ENCODE data around the gene ACTG1.

Gene ACTG1

DNA sequence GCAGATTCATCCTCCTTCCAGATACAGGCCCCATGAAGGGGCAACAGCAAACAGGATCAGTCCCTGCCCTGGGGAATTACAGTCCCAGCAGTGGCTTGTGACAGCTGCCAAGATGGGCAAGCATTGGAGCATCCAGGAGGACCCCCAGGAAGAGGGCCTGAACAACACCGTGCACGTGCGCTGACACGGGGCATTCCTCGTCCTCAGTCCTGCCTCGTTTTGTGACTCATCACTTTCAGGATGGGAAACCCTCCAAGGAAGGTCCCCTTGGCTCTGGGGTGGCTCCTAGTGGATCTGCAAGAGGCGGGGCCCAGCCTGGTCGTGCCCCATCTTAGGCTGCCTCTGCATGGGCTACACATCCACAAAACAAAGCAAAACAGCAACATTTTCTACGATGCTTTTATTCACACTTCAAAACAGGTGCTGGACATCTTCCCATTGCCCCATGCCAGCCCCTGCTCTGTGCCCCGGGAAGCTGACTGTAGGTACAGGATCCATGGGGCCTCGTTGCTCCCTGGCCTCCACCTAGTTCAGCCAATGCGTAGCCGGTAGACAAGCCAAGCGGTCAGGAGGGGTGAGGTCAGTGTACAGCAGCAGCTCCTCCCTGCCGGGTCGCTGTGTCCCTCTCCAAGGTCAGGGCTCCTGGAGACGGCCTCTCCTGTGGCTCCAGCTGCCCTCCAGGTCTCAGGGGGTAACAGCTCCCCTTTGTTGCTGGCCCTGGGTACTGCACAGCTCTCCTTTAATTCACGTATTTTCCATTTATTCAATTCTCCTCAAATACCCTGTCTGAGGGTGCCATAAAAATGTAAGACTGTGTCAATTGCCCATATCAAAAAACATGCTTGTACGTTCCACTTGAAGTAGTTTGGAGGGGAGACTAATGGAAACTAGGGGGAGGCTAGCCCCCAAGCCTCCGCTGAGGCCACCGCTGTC is 32.2 kb downstream of the ACTG1 start:
- Histone ChIP-seq H3K27ac (ENCODE audit: insufficient read depth, low read length, poor library complexity, severe bottlenecking) (no peak overlapping the region), H3K36me3 (ENCODE audit: control insufficient read depth, insufficient read depth, low read length) (no peaks in the 10 kb centered on the region), H3K9me3 (ENCODE audit: control insufficient read depth, low read length) (no peaks in the 10 kb centered on the region), H3K27me3 (replicated peaks; ENCODE audit: control insufficient read depth, insufficient read depth, low read length, poor library complexity, severe bottlenecking) (peaks cover 14% of the 10 kb centered on the region), H3K4me1 (ENCODE audit: control insufficient read depth, insufficient read depth, low read length, poor library complexity, severe bottlenecking) (peaks cover 26% of the 10 kb centered on the region), H3K4me3 (ENCODE audit: insufficient read depth, low read depth, low read length, poor library complexity, severe bottlenecking) (no peak overlapping the region)
- DNase-seq, result no peak

DNA sequence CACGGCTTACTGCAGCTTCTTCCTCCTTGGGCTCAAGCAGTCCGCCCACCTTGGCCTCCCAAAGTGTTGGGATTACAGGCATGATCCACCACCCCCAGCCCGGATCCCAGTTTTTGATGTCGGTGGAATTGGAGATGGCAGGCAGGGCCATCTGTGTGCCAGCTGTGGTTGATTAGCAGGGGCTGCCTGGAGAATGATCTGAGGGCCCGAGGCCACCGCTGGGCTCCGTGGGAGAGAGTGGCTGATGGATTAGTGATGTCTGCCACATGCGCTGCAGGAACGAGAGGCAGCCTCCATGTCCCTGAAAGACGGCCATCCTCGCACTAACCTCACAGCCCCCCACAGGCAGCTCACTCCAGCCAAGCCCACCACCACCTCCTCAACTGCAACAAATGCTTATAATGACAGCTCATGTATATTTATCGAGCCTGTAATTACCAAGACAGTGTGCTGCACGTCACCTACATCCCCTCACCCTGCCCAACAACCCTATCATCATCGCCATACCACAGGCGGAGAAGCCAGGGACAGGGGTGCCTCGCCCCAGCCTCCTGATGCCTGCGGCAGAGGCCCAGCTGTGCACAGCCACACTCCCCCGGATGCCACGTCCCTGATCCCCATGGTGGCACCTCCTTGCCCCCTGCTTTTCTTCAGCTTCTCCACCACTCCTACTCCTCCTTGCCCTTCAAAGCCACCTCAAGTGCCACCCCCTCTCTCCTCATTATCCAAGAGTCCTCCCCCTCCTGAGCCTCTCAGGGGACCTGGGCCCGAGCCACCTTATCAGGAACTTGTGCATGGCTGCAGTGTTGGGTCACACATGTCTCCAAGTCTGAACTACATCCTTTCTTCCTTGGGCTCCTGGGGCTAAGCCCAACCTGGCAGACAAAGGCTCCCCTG is 33.2 kb downstream of the ACTG1 start:
- Histone ChIP-seq H3K4me1 (ENCODE audit: control insufficient read depth, insufficient read depth, low read length, poor library complexity, severe bottlenecking) (peaks cover 21% of the 10 kb centered on the region), H3K36me3 (ENCODE audit: control insufficient read depth, insufficient read depth, low read length) (no peaks in the 10 kb centered on the region), H3K27ac (ENCODE audit: insufficient read depth, low read length, poor library complexity, severe bottlenecking) (no peak overlapping the region), H3K9me3 (ENCODE audit: control insufficient read depth, low read length) (no peaks in the 10 kb centered on the region), H3K4me3 (ENCODE audit: insufficient read depth, low read depth, low read length, poor library complexity, severe bottlenecking) (no peak overlapping the region), H3K27me3 (replicated peaks; ENCODE audit: control insufficient read depth, insufficient read depth, low read length, poor library complexity, severe bottlenecking) (peaks cover 14% of the 10 kb centered on the region)
- DNase-seq, result no peak

DNA sequence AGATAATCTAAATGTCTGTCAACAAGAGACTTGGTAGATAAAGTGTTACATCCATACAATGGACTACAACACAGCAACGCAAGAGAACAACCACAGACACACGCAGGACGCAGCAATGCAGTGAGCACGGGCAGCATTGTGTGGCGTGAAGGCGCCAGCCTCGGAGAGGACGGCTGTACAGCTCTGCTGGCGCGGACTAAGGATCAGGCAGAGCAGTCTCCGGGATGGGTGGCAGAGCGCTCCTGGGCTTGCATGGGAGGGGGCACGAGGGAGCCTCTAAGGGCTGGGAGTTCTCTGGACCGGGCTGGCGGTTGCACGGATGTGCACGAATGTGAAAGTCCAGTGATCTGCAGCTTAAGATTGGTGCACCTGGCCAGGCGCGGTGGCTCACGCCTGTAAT is 34.5 kb downstream of the ACTG1 start:
- Histone ChIP-seq H3K4me1 (ENCODE audit: control insufficient read depth, insufficient read depth, low read length, poor library complexity, severe bottlenecking) (peaks cover 11% of the 10 kb centered on the region), H3K27me3 (replicated peaks; ENCODE audit: control insufficient read depth, insufficient read depth, low read length, poor library complexity, severe bottlenecking) (peaks cover 14% of the 10 kb centered on the region), H3K4me3 (ENCODE audit: insufficient read depth, low read depth, low read length, poor library complexity, severe bottlenecking) (no peak overlapping the region), H3K27ac (ENCODE audit: insufficient read depth, low read length, poor library complexity, severe bottlenecking) (no peak overlapping the region), H3K36me3 (ENCODE audit: control insufficient read depth, insufficient read depth, low read length) (no peaks in the 10 kb centered on the region), H3K9me3 (ENCODE audit: control insufficient read depth, low read length) (no peaks in the 10 kb centered on the region)
- no peak for DNase-seq

DNA sequence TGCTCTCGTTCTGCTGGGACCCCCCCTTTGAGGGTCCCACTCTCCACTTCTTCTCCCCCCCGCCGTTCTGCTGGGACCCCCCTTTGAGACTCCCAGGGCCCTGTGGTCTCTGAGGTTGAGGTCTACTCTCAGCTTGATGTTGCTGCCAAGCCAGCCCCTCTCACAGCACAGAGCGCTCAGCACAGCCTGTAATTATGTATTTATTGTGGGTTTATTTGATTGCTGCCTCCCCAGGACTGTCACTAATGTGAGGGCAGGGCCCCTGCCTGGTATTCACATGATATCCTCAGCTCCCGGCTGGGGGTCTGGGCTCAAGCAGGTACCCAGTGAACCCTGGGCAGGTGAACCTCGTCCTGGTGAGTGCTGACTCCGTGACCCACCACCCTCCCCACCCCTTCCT is 35.4 kb downstream of the ACTG1 start:
- no peaks in the 10 kb centered on the region for H3K36me3 ChIP-seq (ENCODE audit: control insufficient read depth, insufficient read depth, low read length)
- no peaks in the 10 kb centered on the region for H3K9me3 ChIP-seq (ENCODE audit: control insufficient read depth, low read length)
- no peak for DNase-seq
- H3K4me3 ChIP-seq (ENCODE audit: insufficient read depth, low read depth, low read length, poor library complexity, severe bottlenecking), result no peak overlapping the region
- H3K27ac ChIP-seq (ENCODE audit: insufficient read depth, low read length, poor library complexity, severe bottlenecking), result no peak overlapping the region
- peaks cover 14% of the 10 kb centered on the region for H3K27me3 ChIP-seq (replicated peaks; ENCODE audit: control insufficient read depth, insufficient read depth, low read length, poor library complexity, severe bottlenecking)
- H3K4me1 ChIP-seq (ENCODE audit: control insufficient read depth, insufficient read depth, low read length, poor library complexity, severe bottlenecking), result peaks cover 11% of the 10 kb centered on the region

DNA sequence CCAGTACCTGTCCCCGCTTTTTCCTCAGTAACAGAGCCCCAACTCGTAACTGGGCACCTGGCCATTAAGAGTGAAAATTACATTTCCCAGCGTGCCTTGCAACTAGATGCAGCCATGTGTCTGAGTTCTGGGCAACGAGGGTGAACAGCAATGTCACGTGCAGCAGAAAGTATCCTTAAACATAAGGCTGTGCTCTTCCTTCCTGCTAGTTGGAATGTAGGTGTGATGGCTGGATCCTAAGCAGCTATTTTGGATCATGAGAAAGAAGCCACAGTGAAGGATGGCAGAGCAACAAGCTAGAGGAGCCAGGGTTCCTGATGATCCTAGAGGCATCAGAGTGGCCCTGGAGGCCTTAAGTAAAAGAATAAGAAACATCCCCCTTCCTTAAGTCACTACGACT is 36.0 kb downstream of the ACTG1 start:
- Histone ChIP-seq H3K9me3 (ENCODE audit: control insufficient read depth, low read length) (no peaks in the 10 kb centered on the region), H3K4me3 (ENCODE audit: insufficient read depth, low read depth, low read length, poor library complexity, severe bottlenecking) (no peak overlapping the region), H3K27ac (ENCODE audit: insufficient read depth, low read length, poor library complexity, severe bottlenecking) (no peak overlapping the region), H3K4me1 (ENCODE audit: control insufficient read depth, insufficient read depth, low read length, poor library complexity, severe bottlenecking) (peaks cover 7% of the 10 kb centered on the region), H3K36me3 (ENCODE audit: control insufficient read depth, insufficient read depth, low read length) (no peaks in the 10 kb centered on the region), H3K27me3 (replicated peaks; ENCODE audit: control insufficient read depth, insufficient read depth, low read length, poor library complexity, severe bottlenecking) (peaks cover 10% of the 10 kb centered on the region)
- no peak for DNase-seq

DNA sequence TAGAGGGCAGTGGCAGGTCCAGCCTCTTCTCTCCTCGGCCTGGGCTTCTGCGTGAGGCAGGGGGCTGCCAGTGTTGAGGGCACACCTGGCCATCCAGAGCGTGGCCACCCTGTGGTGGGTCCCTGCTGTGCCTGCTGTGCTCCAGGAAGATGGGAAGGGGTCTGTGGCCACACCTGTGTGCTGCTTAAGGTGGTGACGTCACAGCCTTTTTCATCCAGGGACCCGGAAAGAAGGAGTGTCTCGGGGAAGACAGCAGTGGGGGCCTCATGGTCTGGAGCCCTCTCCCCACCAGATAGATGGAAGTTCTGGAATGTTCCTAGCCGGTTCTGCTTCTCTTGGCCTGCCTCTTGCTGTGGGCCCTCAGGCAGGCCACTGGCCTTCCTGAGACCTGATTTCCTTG is 36.5 kb downstream of the ACTG1 start:
- H3K36me3 ChIP-seq (ENCODE audit: control insufficient read depth, insufficient read depth, low read length), result no peaks in the 10 kb centered on the region
- H3K4me1 ChIP-seq (ENCODE audit: control insufficient read depth, insufficient read depth, low read length, poor library complexity, severe bottlenecking), result peaks cover 4% of the 10 kb centered on the region
- no peak for DNase-seq
- H3K9me3 ChIP-seq (ENCODE audit: control insufficient read depth, low read length), result no peaks in the 10 kb centered on the region
- H3K27me3 ChIP-seq (replicated peaks; ENCODE audit: control insufficient read depth, insufficient read depth, low read length, poor library complexity, severe bottlenecking), result peaks cover 8% of the 10 kb centered on the region
- no peak overlapping the region for H3K4me3 ChIP-seq (ENCODE audit: insufficient read depth, low read depth, low read length, poor library complexity, severe bottlenecking)
- no peak overlapping the region for H3K27ac ChIP-seq (ENCODE audit: insufficient read depth, low read length, poor library complexity, severe bottlenecking)

DNA sequence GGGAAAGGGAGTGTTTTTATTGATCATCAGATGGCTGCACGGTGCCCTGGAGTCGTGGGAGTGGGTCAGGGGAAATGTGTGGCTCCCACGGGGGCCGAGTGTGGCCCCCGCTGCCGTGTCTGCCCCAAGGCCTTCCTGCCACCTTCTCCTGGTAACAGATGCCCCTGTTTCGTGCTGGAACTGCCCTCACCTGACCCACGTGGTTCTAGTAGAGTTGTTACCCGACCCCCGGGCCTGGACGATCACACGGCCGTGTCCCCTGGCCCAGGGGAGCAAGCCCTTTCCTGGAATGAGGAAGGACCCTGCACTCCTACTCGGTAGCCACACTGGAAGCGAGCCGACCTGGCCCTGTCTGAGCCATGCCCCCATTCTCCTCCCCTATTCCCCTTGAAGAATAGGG is 37.6 kb downstream of the ACTG1 start:
- no peaks in the 10 kb centered on the region for H3K4me1 ChIP-seq (ENCODE audit: control insufficient read depth, insufficient read depth, low read length, poor library complexity, severe bottlenecking)
- H3K36me3 ChIP-seq (ENCODE audit: control insufficient read depth, insufficient read depth, low read length), result no peaks in the 10 kb centered on the region
- H3K27ac ChIP-seq (ENCODE audit: insufficient read depth, low read length, poor library complexity, severe bottlenecking), result no peak overlapping the region
- no peak overlapping the region for H3K4me3 ChIP-seq (ENCODE audit: insufficient read depth, low read depth, low read length, poor library complexity, severe bottlenecking)
- no peak for DNase-seq
- no peaks in the 10 kb centered on the region for H3K27me3 ChIP-seq (replicated peaks; ENCODE audit: control insufficient read depth, insufficient read depth, low read length, poor library complexity, severe bottlenecking)
- no peaks in the 10 kb centered on the region for H3K9me3 ChIP-seq (ENCODE audit: control insufficient read depth, low read length)

DNA sequence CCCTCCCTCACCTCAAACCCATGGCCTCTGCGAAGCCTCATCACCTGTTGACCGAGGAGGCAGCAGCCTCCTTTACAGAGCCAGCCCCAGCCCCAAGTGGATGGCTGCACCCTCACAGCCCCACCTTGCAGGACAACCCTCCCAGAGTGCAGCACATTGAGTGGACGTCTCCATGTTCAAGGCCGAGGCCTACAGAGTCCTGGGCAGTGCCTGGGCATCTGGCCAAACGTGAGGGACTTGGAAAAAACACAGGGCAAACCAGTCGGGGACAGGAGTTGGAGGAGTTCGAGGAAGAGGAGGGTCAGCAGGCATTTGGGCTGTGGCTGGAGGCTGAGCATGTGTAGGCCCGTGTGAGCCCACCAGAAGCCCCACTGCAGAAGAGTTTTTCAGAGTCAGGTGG is 39.6 kb downstream of the ACTG1 start:
- Histone ChIP-seq H3K27me3 (replicated peaks; ENCODE audit: control insufficient read depth, insufficient read depth, low read length, poor library complexity, severe bottlenecking) (no peaks in the 10 kb centered on the region), H3K9me3 (ENCODE audit: control insufficient read depth, low read length) (no peaks in the 10 kb centered on the region), H3K4me3 (ENCODE audit: insufficient read depth, low read depth, low read length, poor library complexity, severe bottlenecking) (no peak overlapping the region), H3K36me3 (ENCODE audit: control insufficient read depth, insufficient read depth, low read length) (no peaks in the 10 kb centered on the region), H3K27ac (ENCODE audit: insufficient read depth, low read length, poor library complexity, severe bottlenecking) (no peak overlapping the region), H3K4me1 (ENCODE audit: control insufficient read depth, insufficient read depth, low read length, poor library complexity, severe bottlenecking) (no peaks in the 10 kb centered on the region)
- no peak for DNase-seq

DNA sequence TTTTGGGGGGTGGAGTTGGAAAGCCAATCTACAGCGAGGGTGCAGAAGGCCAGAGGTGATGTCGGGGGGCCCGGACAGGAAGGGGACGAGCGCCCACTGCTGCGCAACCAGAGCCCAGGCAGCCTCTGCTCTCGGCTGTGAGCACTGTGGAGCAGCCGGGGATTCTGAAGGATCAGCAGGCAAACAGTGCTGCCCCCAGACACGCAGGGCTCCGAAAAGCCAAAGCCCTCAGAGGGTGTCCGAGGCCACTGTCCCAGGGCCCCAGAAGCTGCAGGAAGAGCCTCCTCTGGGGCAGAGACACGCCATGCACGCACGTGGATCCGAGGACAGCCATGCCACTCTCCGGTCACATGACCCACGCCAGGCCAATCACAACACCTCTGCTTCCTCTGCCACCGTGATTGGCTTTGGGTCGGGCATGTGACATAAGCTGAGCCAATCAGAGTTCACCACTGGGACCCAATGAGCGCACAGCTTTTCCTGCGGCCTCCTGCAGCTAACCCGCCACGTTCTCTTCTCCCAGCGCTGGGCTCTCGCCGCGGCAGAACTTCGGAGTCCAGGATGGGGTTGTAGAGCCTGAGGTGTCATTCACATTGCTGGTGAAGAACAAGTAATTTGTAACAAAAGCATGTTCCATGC is 40.7 kb downstream of the ACTG1 start:
- H3K4me1 ChIP-seq (ENCODE audit: control insufficient read depth, insufficient read depth, low read length, poor library complexity, severe bottlenecking), result no peaks in the 10 kb centered on the region
- no peak overlapping the region for H3K27ac ChIP-seq (ENCODE audit: insufficient read depth, low read length, poor library complexity, severe bottlenecking)
- H3K27me3 ChIP-seq (replicated peaks; ENCODE audit: control insufficient read depth, insufficient read depth, low read length, poor library complexity, severe bottlenecking), result no peaks in the 10 kb centered on the region
- H3K36me3 ChIP-seq (ENCODE audit: control insufficient read depth, insufficient read depth, low read length), result no peaks in the 10 kb centered on the region
- H3K9me3 ChIP-seq (ENCODE audit: control insufficient read depth, low read length), result no peaks in the 10 kb centered on the region
- DNase-seq, result no peak
- H3K4me3 ChIP-seq (ENCODE audit: insufficient read depth, low read depth, low read length, poor library complexity, severe bottlenecking), result no peak overlapping the region
